Activated B cell treated with CpG ODN at 0.5 μM for 24 hours (primary cell): ENCODE measurements around the gene MKX. TPM values are rescaled to one million over a fixed set of nuclear protein-coding genes. Genes with fewer than 3 reads are reported as not detected.

ENCODE experiments used
- ATAC-seq: fragments of 200-7000 bp; cut with Tn5 transposase; one replicate; pipeline ENCODE4 v1.10.0; 2021; ENCODE audit warnings: low read depth, mild to moderate bottlenecking, moderate library complexity
- CTCF ChIA-PET: fragments of 350-600 bp; sonication (Branson Sonifier 250); formaldehyde crosslinking; loops from one replicate; lab custom pipeline; 2021; ENCODE audit warnings: antibody characterized with exemption; lab: Charles Lee
- POLR2A ChIA-PET: fragments of 350-600 bp; sonication (Branson Sonifier 250); formaldehyde crosslinking; loops from one replicate; lab custom pipeline; 2021; ENCODE audit warnings: antibody characterized with exemption; lab: Charles Lee
- DNase-seq: peaks from one replicate; pipeline ENCODE4 v3.0.0; 2022
- H3K27ac Mint-ChIP-seq: one replicate; pipeline ENCODE4 v1.8.0; 2020; ENCODE audit warnings: mixed read lengths
- H3K27me3 Mint-ChIP-seq: one replicate; pipeline ENCODE4 v1.8.0; 2021; ENCODE audit warnings: mixed read lengths
- H3K36me3 Mint-ChIP-seq: one replicate; pipeline ENCODE4 v1.8.0; 2021; ENCODE audit warnings: low read depth, mixed read lengths
- H3K4me1 Mint-ChIP-seq: one replicate; pipeline ENCODE4 v1.8.0; 2021; ENCODE audit warnings: mixed read lengths
- H3K4me3 Mint-ChIP-seq: one replicate; pipeline ENCODE4 v1.8.0; 2020; ENCODE audit warnings: mild to moderate bottlenecking, mixed read lengths
- H3K9me3 Mint-ChIP-seq: one replicate; pipeline ENCODE4 v1.8.0; 2020; ENCODE audit warnings: mixed read lengths
- intact Hi-C: fragments of 100-400 bp; cut with micrococcal nuclease; formaldehyde crosslinking; loops from one replicate; pipeline ENCODE4 v1.15.1; 2024
- total RNA-seq: library from RNA; stranded (reverse); gene quantifications from 2 replicates; pipeline ENCODE4 v1.2.3, GENCODE V29; 2022
- TF ChIP-seq, protein P1 (sequence below): fragments of 200-600 bp; IDR thresholded peaks from one replicate; pipeline ENCODE4 v1.8.0; 2022; ENCODE audit warnings: antibody characterized with exemption, mild to moderate bottlenecking

Gene MKX
- total RNA-seq, 1 donor from 2014 or later: not detected

GRCh38 chr10:27759483-27760272 is 14.1 kb upstream of the MKX start:
- intact Hi-C loops: no loop called here
- POLR2A ChIA-PET: no interaction called here
- Mint-ChIP-seq H3K4me3 (no peak overlapping the region), H3K36me3 (no peaks in the 10 kb centered on the region), H3K27me3 (peaks cover 8% of the 10 kb centered on the region), H3K27ac (no peak overlapping the region), H3K4me1 (no peaks in the 10 kb centered on the region), H3K9me3 (no peaks in the 10 kb centered on the region)
- DNase-seq (no peak), ATAC-seq (no peak)
- TF ChIP-seq, protein P1, sequence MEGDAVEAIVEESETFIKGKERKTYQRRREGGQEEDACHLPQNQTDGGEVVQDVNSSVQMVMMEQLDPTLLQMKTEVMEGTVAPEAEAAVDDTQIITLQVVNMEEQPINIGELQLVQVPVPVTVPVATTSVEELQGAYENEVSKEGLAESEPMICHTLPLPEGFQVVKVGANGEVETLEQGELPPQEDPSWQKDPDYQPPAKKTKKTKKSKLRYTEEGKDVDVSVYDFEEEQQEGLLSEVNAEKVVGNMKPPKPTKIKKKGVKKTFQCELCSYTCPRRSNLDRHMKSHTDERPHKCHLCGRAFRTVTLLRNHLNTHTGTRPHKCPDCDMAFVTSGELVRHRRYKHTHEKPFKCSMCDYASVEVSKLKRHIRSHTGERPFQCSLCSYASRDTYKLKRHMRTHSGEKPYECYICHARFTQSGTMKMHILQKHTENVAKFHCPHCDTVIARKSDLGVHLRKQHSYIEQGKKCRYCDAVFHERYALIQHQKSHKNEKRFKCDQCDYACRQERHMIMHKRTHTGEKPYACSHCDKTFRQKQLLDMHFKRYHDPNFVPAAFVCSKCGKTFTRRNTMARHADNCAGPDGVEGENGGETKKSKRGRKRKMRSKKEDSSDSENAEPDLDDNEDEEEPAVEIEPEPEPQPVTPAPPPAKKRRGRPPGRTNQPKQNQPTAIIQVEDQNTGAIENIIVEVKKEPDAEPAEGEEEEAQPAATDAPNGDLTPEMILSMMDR: no peak
- CTCF ChIA-PET: no interaction called here

- ATAC-seq (no peak), DNase-seq (no peak)
- intact Hi-C loops: no loop called here
- TF ChIP-seq, protein P1: no peak
- H3K27me3 Mint-ChIP-seq: peaks cover 27% of the 10 kb centered on the region
- ChIA-PET CTCF (no interaction called here), POLR2A (no interaction called here)
- H3K36me3 Mint-ChIP-seq: no peaks in the 10 kb centered on the region
- H3K9me3 Mint-ChIP-seq: no peaks in the 10 kb centered on the region
- H3K4me3 Mint-ChIP-seq: no peak overlapping the region
- H3K27ac Mint-ChIP-seq: no peak overlapping the region
- no peaks in the 10 kb centered on the region for H3K4me1 Mint-ChIP-seq
These were observed 7.1 kb upstream of the MKX start for GRCh38 chr10:27752673-27753237.

DNA sequence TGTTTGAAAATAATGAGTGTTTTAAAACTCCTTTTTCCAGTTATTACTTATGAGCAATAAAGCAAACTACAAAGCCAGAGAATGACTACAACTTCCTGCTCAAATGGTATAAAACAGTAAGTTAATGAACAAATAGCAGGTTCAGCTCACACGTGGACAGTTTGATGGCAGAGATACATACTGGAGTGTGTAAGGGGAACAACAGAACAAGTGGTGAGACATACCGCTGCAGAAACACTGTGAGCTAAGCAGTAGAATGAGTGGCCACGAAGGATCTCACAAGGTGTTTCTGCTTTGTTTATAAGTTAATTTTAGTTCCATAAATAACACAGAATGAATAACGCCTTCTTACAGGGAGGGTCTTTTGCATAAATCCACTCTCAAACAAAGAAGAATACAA is 3.0 kb upstream of the MKX start:
- POLR2A ChIA-PET: no interaction called here
- TF ChIP-seq, protein P1: no peak
- intact Hi-C loops: loop anchor here (10.0 kb wide), 2 partner anchors 384 to 1534 kb away; partner anchors contain the start of gene GAD2
- Mint-ChIP-seq H3K36me3 (no peaks in the 10 kb centered on the region), H3K4me3 (no peak overlapping the region), H3K9me3 (no peaks in the 10 kb centered on the region), H3K4me1 (peaks cover 16% of the 10 kb centered on the region), H3K27ac (no peak overlapping the region), H3K27me3 (peaks cover 53% of the 10 kb centered on the region)
- DNase-seq: no peak
- CTCF ChIA-PET: no interaction called here
- no peak for ATAC-seq

DNA sequence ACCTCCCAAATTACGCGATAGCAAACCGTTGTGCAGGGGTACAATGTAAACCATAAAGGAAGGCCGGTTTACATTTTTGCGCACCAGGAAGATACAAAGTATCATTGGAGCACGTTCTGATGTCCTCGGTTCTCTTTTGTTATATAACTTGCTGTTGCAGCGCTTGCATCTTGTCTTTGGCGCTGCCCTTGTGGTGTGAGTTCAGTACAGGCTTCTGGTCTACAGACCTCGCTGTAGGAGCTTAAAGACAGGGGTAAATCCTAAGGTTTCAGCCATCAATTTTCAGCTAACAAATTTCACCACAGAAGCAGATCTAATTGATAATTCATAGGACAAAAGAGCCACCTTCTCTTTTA is 1.5 kb upstream of the MKX start:
- POLR2A ChIA-PET: no interaction called here
- CTCF ChIA-PET: no interaction called here
- Mint-ChIP-seq H3K27ac (no peak overlapping the region), H3K27me3 (peaks cover 50% of the 10 kb centered on the region), H3K9me3 (no peaks in the 10 kb centered on the region), H3K36me3 (no peaks in the 10 kb centered on the region), H3K4me3 (no peak overlapping the region), H3K4me1 (peaks cover 21% of the 10 kb centered on the region)
- no peak for ATAC-seq
- DNase-seq: no peak
- intact Hi-C loops: loop anchor here (10.0 kb wide), 2 partner anchors 382 to 1532 kb away; partner anchors contain the start of gene GAD2
- TF ChIP-seq, protein P1: no peak

- Mint-ChIP-seq H3K27ac (peak overlapping the region; percentile 7), H3K4me1 (peaks cover 24% of the 10 kb centered on the region), H3K27me3 (peaks cover 47% of the 10 kb centered on the region), H3K36me3 (no peaks in the 10 kb centered on the region), H3K4me3 (no peak overlapping the region), H3K9me3 (no peaks in the 10 kb centered on the region)
- ATAC-seq (no peak), DNase-seq (no peak)
- ChIA-PET CTCF (no interaction called here), POLR2A (no interaction called here)
- TF ChIP-seq, protein P1: no peak
- intact Hi-C loops: loop anchor here (10.0 kb wide), 2 partner anchors 382 to 1532 kb away; partner anchors contain the start of gene GAD2
These were observed 927 bp upstream of the MKX start for GRCh38 chr10:27746397-27747095.
